Measurements from ENCODE around the gene MYOT. TPM values are rescaled to one million over a fixed set of nuclear protein-coding genes. Genes with fewer than 3 reads are reported as not detected.

MYOT gene
- total RNA-seq, 2 donors from 2014 or later = 0.33 to 1.0 TPM

GRCh38 chr5:137891849-137892248 lies 24.2 kb downstream of the MYOT start:
- H3K4me1 ChIP-seq = no peaks in the 10 kb centered on the region
- 90 to 96% methylated on average over 3 of the region's 3 CpGs for WGBS, 2 donors
- TF ChIP-seq, protein P1, sequence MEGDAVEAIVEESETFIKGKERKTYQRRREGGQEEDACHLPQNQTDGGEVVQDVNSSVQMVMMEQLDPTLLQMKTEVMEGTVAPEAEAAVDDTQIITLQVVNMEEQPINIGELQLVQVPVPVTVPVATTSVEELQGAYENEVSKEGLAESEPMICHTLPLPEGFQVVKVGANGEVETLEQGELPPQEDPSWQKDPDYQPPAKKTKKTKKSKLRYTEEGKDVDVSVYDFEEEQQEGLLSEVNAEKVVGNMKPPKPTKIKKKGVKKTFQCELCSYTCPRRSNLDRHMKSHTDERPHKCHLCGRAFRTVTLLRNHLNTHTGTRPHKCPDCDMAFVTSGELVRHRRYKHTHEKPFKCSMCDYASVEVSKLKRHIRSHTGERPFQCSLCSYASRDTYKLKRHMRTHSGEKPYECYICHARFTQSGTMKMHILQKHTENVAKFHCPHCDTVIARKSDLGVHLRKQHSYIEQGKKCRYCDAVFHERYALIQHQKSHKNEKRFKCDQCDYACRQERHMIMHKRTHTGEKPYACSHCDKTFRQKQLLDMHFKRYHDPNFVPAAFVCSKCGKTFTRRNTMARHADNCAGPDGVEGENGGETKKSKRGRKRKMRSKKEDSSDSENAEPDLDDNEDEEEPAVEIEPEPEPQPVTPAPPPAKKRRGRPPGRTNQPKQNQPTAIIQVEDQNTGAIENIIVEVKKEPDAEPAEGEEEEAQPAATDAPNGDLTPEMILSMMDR (IDR thresholded peaks at IDR 0.05) = peak in 1 of 7 experiments; percentile 10
- TF ChIP-seq POLR2A (IDR thresholded peaks at IDR 0.05) = no peak
- no peaks in the 10 kb centered on the region for H3K27me3 ChIP-seq
- intact Hi-C loops (cut with DNase I) = no loop called here
- no peaks in the 10 kb centered on the region for H3K36me3 ChIP-seq (replicated peaks in 1 of 2; ENCODE audit: insufficient read depth in 1 of 2, low read depth in 2 of 2)
- ATAC-seq (no peak), DNase-seq (no peak)
- H3K4me3 ChIP-seq = no peak overlapping the region
- no peaks in the 10 kb centered on the region for H3K9me3 ChIP-seq
- H3K27ac ChIP-seq = no peak overlapping the region

GRCh38 chr5:137894586-137894985 lies 26.9 kb downstream of the MYOT start:
- intact Hi-C loops (cut with DNase I) = no loop called here
- no peak for TF ChIP-seq POLR2A (IDR thresholded peaks at IDR 0.05)
- TF ChIP-seq, protein P1 (IDR thresholded peaks at IDR 0.05) = no peak
- no peak for ATAC-seq
- Histone ChIP-seq H3K9me3 (no peaks in the 10 kb centered on the region), H3K4me3 (no peak overlapping the region), H3K27ac (no peak overlapping the region), H3K27me3 (no peaks in the 10 kb centered on the region), H3K4me1 (no peaks in the 10 kb centered on the region), H3K36me3 (replicated peaks in 1 of 2; ENCODE audit: insufficient read depth in 1 of 2, low read depth in 2 of 2) (no peaks in the 10 kb centered on the region)
- DNase-seq = no peak

DNA sequence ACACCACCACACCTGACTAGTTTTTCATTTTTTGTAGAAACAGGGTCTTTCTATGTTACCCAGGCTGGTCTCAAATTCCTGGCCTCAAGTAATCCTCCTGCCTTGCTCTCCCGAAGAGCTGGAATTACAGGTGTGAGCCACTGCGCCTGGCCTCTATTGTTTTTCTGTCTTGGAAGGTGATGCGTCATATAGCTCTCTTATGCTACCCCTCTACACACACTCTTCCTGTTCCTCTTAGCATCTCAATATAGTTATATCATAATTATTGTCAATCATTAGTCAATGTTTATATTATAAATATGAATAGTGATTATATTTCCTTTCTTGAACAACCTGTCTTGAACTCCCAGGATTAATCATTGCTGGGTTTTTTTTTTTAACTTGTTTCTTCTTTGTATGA lies 28.9 kb downstream of the MYOT start:
- ATAC-seq (no peak), DNase-seq (no peak)
- Histone ChIP-seq H3K4me3 (no peak overlapping the region), H3K27ac (no peak overlapping the region), H3K27me3 (no peaks in the 10 kb centered on the region), H3K4me1 (peaks cover 7% of the 10 kb centered on the region), H3K9me3 (no peaks in the 10 kb centered on the region), H3K36me3 (replicated peaks in 1 of 2; ENCODE audit: insufficient read depth in 1 of 2, low read depth in 2 of 2) (no peaks in the 10 kb centered on the region)
- 83 to 91% methylated on average over 3 of the region's 3 CpGs for WGBS, 2 donors
- TF ChIP-seq, protein P1 (IDR thresholded peaks at IDR 0.05) = no peak
- TF ChIP-seq POLR2A (IDR thresholded peaks at IDR 0.05) = no peak
- intact Hi-C loops (cut with DNase I) = no loop called here

DNA sequence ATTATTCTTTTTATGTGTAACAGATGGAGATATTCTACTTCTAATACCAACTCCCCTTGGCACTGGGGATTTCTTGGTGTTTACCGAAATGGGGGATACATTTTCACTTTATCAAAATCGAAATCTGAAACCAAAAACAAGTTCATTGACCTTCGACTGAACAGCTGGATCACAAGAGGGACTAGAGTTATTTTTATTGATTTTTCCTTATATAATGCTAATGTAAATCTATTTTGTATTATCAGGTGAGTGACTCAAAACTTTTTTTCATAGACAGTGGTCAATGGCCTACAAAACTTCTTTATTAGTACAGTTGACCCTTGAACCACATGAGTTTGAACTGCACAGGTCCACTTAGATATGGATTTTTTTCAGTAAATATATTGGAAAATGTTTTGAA lies 31.8 kb downstream of the MYOT start:
- WGBS, 2 donors = 77% methylated on average over 3 of the region's 3 CpGs
- Histone ChIP-seq H3K27me3 (no peaks in the 10 kb centered on the region), H3K27ac (no peak overlapping the region), H3K36me3 (replicated peaks in 1 of 2; ENCODE audit: insufficient read depth in 1 of 2, low read depth in 2 of 2) (no peaks in the 10 kb centered on the region), H3K9me3 (no peaks in the 10 kb centered on the region), H3K4me3 (no peak overlapping the region), H3K4me1 (peaks cover 8% of the 10 kb centered on the region)
- TF ChIP-seq, protein P1 (IDR thresholded peaks at IDR 0.05) = no peak
- TF ChIP-seq POLR2A (IDR thresholded peaks at IDR 0.05) = no peak
- ATAC-seq = no peak
- intact Hi-C loops (cut with DNase I) = no loop called here
- no peak for DNase-seq

DNA sequence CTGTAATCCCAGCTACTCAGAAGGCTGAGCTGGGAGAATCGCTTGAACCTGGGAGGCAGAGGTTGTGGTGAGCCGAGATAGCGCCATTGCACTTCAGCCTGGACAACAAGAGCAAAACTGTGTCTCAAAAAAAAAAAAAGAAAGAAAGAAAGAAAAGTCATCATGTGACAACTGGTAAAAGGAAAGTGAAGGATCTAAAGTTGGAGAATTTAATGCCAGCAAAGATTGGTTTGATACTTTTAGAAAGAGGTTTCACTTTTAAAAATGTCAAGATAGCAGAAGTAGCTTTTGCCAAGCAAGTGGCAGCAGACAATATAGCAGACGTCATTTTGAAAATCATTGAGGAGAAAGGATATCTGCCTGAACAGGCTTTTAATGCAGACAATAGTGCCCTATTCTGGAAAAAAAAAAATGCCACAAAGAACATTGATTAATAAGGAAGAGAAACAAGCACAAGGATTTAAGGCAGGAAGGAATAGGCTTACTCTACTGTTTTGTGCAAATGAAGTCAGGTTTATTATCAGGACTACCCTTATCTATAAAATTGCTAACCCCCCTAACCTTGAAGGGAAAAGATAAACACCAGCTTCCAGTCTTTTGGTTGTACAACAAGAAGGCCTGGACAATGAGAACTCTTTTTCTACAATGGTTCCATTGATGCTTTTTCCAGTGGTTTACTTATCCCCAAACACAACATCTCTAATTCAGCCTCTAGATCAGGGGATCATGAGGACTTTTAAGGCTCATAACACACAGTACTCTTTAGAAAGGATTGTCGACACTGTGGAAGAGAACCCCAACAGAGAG lies 33.6 kb downstream of the MYOT start:
- no peak for ATAC-seq
- Histone ChIP-seq H3K27ac (no peak overlapping the region), H3K9me3 (no peaks in the 10 kb centered on the region), H3K4me1 (peaks cover 8% of the 10 kb centered on the region), H3K36me3 (replicated peaks in 1 of 2; ENCODE audit: insufficient read depth in 1 of 2, low read depth in 2 of 2) (no peaks in the 10 kb centered on the region), H3K4me3 (no peak overlapping the region), H3K27me3 (no peaks in the 10 kb centered on the region)
- DNase-seq = no peak
- intact Hi-C loops (cut with DNase I) = no loop called here
- TF ChIP-seq, protein P1 (IDR thresholded peaks at IDR 0.05) = no peak
- TF ChIP-seq POLR2A (IDR thresholded peaks at IDR 0.05) = no peak
- WGBS, 2 donors = 67 to 77% methylated on average over 5 of the region's 5 CpGs
